ENCODE data around the gene GNLY. TPM values are rescaled to one million over a fixed set of nuclear protein-coding genes. Genes with fewer than 3 reads are reported as not detected.

Gene GNLY
- polyA plus RNA-seq, 1 experiment: not detected

GRCh38 chr2:85695691-85696668, 1.8 kb downstream of the GNLY start:
- ChIA-PET CTCF (interaction anchor here (0.7 to 4.8 kb wide), 8 partner anchors 10 to 47 kb away, joined by 3 to 34 read pairs (median 5); no protein-coding TSS in a partner anchor), POLR2A (interaction anchor here (0.6 kb wide), 1 partner anchor 38 kb away, joined by 3 read pairs; no protein-coding TSS in a partner anchor)
- H3K27me3 ChIP-seq (ENCODE audit: control insufficient read depth, insufficient read depth, low read length): peaks cover 4% of the 10 kb centered on the region
- TF ChIP-seq, protein P1, sequence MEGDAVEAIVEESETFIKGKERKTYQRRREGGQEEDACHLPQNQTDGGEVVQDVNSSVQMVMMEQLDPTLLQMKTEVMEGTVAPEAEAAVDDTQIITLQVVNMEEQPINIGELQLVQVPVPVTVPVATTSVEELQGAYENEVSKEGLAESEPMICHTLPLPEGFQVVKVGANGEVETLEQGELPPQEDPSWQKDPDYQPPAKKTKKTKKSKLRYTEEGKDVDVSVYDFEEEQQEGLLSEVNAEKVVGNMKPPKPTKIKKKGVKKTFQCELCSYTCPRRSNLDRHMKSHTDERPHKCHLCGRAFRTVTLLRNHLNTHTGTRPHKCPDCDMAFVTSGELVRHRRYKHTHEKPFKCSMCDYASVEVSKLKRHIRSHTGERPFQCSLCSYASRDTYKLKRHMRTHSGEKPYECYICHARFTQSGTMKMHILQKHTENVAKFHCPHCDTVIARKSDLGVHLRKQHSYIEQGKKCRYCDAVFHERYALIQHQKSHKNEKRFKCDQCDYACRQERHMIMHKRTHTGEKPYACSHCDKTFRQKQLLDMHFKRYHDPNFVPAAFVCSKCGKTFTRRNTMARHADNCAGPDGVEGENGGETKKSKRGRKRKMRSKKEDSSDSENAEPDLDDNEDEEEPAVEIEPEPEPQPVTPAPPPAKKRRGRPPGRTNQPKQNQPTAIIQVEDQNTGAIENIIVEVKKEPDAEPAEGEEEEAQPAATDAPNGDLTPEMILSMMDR (IDR thresholded peaks at IDR 0.05; ENCODE audit: insufficient read depth, low read depth, low read length): no peak
- H3K36me3 ChIP-seq (ENCODE audit: control insufficient read depth, insufficient read depth, low read length): no peaks in the 10 kb centered on the region
- no peak for DNase-seq (ENCODE audit: low read depth)
- no peak overlapping the region for H3K4me3 ChIP-seq (ENCODE audit: low read depth, low read length)

DNA sequence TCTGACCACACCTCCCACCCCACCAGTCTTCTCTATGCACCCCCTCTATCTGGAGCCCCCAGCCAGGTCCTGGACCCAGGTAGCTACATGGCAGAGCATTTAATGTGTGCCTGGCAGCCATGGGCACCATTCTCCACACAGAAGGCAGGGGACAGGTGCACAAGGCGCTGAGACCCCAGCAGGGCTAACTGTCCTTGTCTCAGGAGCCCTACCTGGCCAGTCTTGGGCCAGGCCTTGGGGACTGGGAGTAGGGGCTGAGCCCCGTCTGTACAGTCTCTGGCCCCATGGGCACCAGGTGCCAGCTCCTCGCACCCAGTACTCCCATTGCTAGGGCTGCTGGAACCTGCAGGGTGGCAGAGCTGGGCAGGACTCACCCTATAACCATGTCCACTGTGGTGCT, 2.9 kb downstream of the GNLY start:
- POLR2A ChIA-PET: no interaction called here
- no peaks in the 10 kb centered on the region for H3K36me3 ChIP-seq (ENCODE audit: control insufficient read depth, insufficient read depth, low read length)
- TF ChIP-seq, protein P1 (IDR thresholded peaks at IDR 0.05; ENCODE audit: insufficient read depth, low read depth, low read length): no peak
- DNase-seq (ENCODE audit: low read depth): no peak
- no peak overlapping the region for H3K4me3 ChIP-seq (ENCODE audit: low read depth, low read length)
- CTCF ChIA-PET: interaction anchor here (1.0 to 4.8 kb wide), 7 partner anchors 8 to 48 kb away, joined by 3 to 34 read pairs (median 5); no protein-coding TSS in a partner anchor
- peaks cover 2% of the 10 kb centered on the region; the same call in 1 of the 2 replicates for H3K27me3 ChIP-seq (ENCODE audit: control insufficient read depth, insufficient read depth, low read length)

DNA sequence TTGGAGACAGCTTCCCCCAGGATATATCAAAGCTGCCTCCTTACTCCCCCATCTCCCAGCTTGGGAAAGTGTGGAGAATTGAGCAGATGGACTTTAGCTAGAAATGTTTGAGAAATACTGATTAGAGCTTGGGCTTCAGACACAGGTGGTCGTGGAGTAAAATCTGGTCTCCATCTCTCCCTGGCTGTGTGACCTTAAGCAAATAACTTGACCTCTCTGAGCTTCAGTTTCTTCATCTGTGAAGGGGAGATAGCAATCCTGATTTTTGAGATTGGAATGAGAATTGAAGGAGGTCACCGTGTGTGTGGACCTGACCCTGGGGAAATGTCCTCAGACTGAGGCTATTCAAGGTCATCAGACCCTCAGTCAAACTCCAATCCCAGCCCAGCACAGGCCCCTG, 3.6 kb downstream of the GNLY start:
- Histone ChIP-seq H3K27me3 (ENCODE audit: control insufficient read depth, insufficient read depth, low read length) (no peaks in the 10 kb centered on the region; the same call in 1 of the 2 replicates), H3K4me3 (ENCODE audit: low read depth, low read length) (no peak overlapping the region), H3K36me3 (ENCODE audit: control insufficient read depth, insufficient read depth, low read length) (no peaks in the 10 kb centered on the region)
- ChIA-PET CTCF (interaction anchor here (1.0 to 4.8 kb wide), 5 partner anchors 8 to 49 kb away, joined by 3 to 34 read pairs (median 5); no protein-coding TSS in a partner anchor), POLR2A (no interaction called here)
- DNase-seq (ENCODE audit: low read depth): no peak
- TF ChIP-seq, protein P1 (IDR thresholded peaks at IDR 0.05; ENCODE audit: insufficient read depth, low read depth, low read length): no peak

DNA sequence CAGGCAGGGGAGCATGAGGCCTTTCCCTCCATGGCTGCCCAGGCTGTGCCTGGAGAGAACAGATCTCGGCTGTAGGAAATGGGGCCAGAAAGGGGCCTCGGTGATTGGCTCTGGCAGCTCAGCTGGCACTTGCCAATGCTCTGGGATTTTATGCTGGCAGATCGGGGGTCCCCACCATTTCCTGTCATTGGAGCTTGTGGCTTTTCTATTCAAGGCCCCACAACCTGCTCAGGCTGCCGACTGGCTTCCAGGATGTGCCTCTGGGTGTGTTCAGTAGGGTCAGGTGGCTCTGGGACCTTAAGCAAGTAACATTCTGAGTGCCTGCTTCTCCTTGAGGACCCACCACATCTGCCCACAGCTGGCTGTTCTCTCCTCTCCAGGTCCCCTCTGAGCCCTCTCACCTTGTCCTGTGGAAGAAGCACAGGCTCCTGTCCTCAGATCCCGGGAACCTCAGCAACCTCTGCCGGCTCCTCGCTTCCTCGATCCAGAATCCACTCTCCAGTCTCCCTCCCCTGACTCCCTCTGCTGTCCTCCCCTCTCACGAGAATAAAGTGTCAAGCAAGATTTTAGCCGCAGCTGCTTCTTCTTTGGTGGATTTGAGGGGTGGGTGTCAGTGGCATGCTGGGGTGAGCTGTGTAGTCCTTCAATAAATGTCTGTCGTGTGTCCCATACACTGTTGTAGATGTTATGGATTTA, 4.2 kb downstream of the GNLY start:
- ChIA-PET CTCF (interaction anchor here (1.0 to 4.8 kb wide), 4 partner anchors 19 to 61 kb away, joined by 3 to 34 read pairs (median 6); no protein-coding TSS in a partner anchor), POLR2A (no interaction called here)
- no peak for DNase-seq (ENCODE audit: low read depth)

More for the DNA sequence above, 4.2 kb downstream of the GNLY start:
- H3K36me3 ChIP-seq (ENCODE audit: control insufficient read depth, insufficient read depth, low read length): no peaks in the 10 kb centered on the region
- H3K27me3 ChIP-seq (ENCODE audit: control insufficient read depth, insufficient read depth, low read length): no peaks in the 10 kb centered on the region; the same call in 1 of the 2 replicates
- TF ChIP-seq, protein P1 (IDR thresholded peaks at IDR 0.05; ENCODE audit: insufficient read depth, low read depth, low read length): no peak
- no peak overlapping the region for H3K4me3 ChIP-seq (ENCODE audit: low read depth, low read length)
